ENCODE data around the gene FGFR2. TPM values are rescaled to one million over a fixed set of nuclear protein-coding genes. Genes with fewer than 3 reads are reported as not detected.

Gene FGFR2
- total RNA-seq, 2 donors from 2014 or later: 49.7 to 78.5 TPM

DNA sequence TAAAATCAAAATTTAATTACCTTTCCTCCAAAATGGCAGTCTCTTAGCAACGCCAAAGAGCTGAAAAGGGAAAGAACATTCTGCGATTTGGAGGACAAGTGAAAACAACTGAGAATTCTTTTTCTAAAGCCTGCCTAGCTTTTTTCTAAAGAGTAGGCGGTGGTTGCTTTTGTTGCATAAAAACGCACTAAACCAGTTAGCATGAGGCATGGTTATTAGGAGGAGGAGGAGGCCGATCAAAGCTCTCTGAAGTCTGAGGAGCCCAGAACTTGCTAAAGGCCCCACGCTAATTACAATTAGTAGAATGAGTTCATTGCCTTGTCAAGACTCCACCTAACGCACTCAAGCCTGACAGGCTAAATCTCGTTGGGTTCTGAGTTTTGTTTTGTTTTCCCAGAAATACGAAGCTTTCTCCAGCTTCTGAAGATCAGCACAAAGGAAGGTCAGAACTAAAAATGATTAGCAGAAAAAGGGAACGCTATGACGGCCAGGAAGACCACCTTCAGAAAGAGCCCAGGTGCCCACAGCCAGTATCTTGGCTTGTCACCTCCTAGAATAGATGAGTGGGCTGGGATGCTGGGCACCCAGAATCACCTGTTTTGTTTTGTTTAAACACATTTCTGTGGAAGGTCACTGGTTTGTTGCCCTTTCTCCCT lies 72.0 kb downstream of the FGFR2 start:
- Histone ChIP-seq H3K27ac (peak overlapping the region in 1 of 2 donors; percentile 15), H3K9me3 (no peaks in the 10 kb centered on the region), H3K4me3 (no peak overlapping the region), H3K4me1 (replicated peaks) (peaks cover 9% of the 10 kb centered on the region), H3K36me3 (no peaks in the 10 kb centered on the region), H3K27me3 (replicated peaks; ENCODE audit: insufficient read depth) (no peaks in the 10 kb centered on the region)
- intact Hi-C loops (cut with DNase I): no loop called here
- 60% methylated on average over 11 of the region's 11 CpGs for WGBS
- no peak for DNase-seq (ENCODE audit: low spot score)
- TF ChIP-seq POLR2AphosphoS5 (IDR thresholded peaks at IDR 0.05): no peak
- no peak for TF ChIP-seq CTCF (IDR thresholded peaks at IDR 0.05)
- TF ChIP-seq POLR2A (IDR thresholded peaks at IDR 0.05): no peak

- no peaks in the 10 kb centered on the region for H3K9me3 ChIP-seq
- H3K4me1 ChIP-seq (replicated peaks): peaks cover 9% of the 10 kb centered on the region
- no peak overlapping the region for H3K4me3 ChIP-seq
- intact Hi-C loops (cut with DNase I): no loop called here
- H3K27me3 ChIP-seq (replicated peaks; ENCODE audit: insufficient read depth): no peaks in the 10 kb centered on the region
- H3K36me3 ChIP-seq: no peaks in the 10 kb centered on the region
- peak overlapping the region; percentile 15 to 44 for H3K27ac ChIP-seq
- peak; percentile 48 for DNase-seq (ENCODE audit: low spot score)
- WGBS: 28% methylated on average over 16 of the region's 16 CpGs
- TF ChIP-seq CTCF (IDR thresholded peaks at IDR 0.05) (no peak), POLR2A (IDR thresholded peaks at IDR 0.05) (no peak), POLR2AphosphoS5 (IDR thresholded peaks at IDR 0.05) (no peak)
Measured at GRCh38 chr10:121525251-121526134, 72.8 kb downstream of the FGFR2 start.

DNA sequence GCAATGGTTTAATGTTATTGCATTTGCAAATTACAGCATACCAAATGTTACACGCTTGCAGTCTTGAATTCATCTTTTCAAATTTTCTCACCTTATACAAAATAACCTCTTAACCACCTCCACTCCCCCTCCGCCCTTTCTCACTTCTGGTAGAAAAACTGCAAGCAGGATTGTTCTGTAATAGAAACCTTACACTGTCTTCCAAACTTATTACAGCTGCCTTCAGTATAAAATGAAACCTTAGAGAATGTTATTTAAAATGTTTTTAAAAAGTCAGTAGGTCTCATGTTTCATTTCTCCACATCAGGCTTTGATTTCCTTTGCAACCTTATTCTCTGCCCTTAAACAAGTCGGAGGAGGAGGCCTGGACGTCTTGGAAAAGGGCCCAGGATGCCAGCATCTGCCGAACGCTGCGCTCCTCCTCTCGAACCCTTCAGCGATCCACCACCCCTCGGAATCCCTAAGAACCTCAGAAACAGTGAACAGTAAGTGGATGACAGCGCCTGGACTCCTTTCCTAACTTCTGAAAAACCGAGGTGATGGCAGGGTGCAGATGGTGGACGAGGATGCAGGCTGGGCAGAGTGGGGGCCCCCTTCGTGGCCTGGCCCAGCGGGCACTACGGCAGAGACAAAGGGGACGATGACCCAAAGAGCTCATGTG lies 74.0 kb downstream of the FGFR2 start:
- TF ChIP-seq CTCF (IDR thresholded peaks at IDR 0.05) (no peak), POLR2AphosphoS5 (IDR thresholded peaks at IDR 0.05) (no peak), POLR2A (IDR thresholded peaks at IDR 0.05) (no peak)
- no peak for DNase-seq (ENCODE audit: low spot score)
- peak overlapping the region; percentile 15 to 44 for H3K27ac ChIP-seq
- H3K36me3 ChIP-seq: no peaks in the 10 kb centered on the region
- intact Hi-C loops (cut with DNase I): no loop called here
- WGBS: 31% methylated on average over 17 of the region's 17 CpGs
- no peaks in the 10 kb centered on the region for H3K9me3 ChIP-seq
- H3K4me1 ChIP-seq (replicated peaks): peaks cover 9% of the 10 kb centered on the region
- no peaks in the 10 kb centered on the region for H3K27me3 ChIP-seq (replicated peaks; ENCODE audit: insufficient read depth)
- H3K4me3 ChIP-seq: no peak overlapping the region

- DNase-seq (ENCODE audit: low spot score): no peak
Measured at GRCh38 chr10:121522831-121523230, 75.4 kb downstream of the FGFR2 start.

More at GRCh38 chr10:121522831-121523230, 75.4 kb downstream of the FGFR2 start:
- Histone ChIP-seq H3K36me3 (no peaks in the 10 kb centered on the region), H3K4me1 (replicated peaks) (peaks cover 9% of the 10 kb centered on the region), H3K9me3 (no peaks in the 10 kb centered on the region), H3K27me3 (replicated peaks; ENCODE audit: insufficient read depth) (no peaks in the 10 kb centered on the region), H3K4me3 (no peak overlapping the region), H3K27ac (peak overlapping the region; percentile 41 to 54)
- TF ChIP-seq POLR2AphosphoS5 (IDR thresholded peaks at IDR 0.05) (no peak), CTCF (IDR thresholded peaks at IDR 0.05) (no peak), POLR2A (IDR thresholded peaks at IDR 0.05) (no peak)
- intact Hi-C loops (cut with DNase I): no loop called here
- WGBS: 60% methylated on average over 1 of the region's 1 CpG
